GM12873 (cell line): ENCODE measurements around the gene PTK7.

ENCODE experiments used
- TF ChIP-seq, protein P1 (sequence below): IDR thresholded peaks from 2 replicates; pipeline ENCODE4 v1.5.1; 2012; ENCODE audit warnings: low read depth, mild to moderate bottlenecking, moderate library complexity, low read length, control low read depth; ENCODE audit not compliant: insufficient read depth; ENCODE audit errors: missing control alignments

PTK7 gene

DNA sequence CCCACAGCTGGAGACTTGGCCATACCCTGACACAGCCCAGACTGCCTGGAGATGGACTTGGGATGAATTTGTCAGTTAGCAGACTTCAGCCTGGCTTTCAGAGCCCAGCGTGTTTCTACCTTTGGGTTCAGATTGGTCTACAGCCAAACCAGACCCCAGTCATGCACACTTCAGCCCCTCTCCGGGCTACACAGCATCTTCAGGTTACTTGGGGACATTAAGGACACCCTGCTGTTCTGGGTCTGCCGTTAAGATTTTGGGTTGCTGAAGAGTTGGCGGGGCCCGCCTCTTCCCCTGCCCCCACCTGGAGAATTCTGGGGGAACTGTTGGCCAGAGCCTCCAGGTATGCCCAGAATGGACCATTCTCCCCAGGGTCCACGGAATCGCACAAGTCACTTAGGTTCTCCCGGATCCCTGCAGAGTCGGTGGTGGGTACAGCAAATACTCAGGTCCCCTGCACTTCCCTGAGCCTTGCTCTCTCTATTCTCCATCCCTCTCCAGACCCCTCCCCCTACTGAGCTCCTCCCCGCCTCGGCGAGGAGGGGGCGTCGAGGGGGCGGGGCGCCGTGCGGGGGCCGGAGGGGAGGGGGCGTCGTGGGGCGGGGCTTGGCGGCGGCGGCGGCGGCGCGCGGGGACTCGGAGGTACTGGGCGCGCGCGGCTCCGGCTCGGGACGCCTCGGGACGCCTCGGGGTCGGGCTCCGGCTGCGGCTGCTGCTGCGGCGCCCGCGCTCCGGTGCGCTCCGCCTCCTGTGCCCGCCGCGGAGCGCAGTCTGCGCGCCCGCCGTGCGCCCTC lies at the start of gene PTK7:
Gene PTK7 (plus strand): TSS at position 645 of the 794 bp plus-strand sequence. CDS start 175 bp downstream, outside the sequence.
- TF ChIP-seq, protein P1, sequence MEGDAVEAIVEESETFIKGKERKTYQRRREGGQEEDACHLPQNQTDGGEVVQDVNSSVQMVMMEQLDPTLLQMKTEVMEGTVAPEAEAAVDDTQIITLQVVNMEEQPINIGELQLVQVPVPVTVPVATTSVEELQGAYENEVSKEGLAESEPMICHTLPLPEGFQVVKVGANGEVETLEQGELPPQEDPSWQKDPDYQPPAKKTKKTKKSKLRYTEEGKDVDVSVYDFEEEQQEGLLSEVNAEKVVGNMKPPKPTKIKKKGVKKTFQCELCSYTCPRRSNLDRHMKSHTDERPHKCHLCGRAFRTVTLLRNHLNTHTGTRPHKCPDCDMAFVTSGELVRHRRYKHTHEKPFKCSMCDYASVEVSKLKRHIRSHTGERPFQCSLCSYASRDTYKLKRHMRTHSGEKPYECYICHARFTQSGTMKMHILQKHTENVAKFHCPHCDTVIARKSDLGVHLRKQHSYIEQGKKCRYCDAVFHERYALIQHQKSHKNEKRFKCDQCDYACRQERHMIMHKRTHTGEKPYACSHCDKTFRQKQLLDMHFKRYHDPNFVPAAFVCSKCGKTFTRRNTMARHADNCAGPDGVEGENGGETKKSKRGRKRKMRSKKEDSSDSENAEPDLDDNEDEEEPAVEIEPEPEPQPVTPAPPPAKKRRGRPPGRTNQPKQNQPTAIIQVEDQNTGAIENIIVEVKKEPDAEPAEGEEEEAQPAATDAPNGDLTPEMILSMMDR: no peak

DNA sequence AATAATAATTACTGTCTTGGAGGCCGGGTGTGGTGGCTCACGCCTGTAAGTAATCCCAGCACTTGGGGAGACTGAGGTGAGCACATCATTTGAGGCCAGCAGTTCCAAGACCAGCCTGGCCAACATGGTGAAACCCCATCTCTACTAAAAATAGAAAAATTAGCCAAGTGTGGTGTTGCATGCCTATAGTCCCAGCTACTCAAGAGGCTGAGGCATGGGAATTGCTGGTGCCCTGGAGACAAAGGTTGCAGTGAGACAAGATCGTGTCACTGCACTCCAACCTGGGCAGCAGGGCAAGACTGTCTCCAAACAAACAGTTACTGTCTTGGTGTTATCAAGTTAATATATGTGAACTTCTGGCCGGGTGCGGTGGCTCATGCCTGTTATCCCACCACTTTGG lies 49.7 kb upstream of the PTK7 start:
- TF ChIP-seq, protein P1: no peak

DNA sequence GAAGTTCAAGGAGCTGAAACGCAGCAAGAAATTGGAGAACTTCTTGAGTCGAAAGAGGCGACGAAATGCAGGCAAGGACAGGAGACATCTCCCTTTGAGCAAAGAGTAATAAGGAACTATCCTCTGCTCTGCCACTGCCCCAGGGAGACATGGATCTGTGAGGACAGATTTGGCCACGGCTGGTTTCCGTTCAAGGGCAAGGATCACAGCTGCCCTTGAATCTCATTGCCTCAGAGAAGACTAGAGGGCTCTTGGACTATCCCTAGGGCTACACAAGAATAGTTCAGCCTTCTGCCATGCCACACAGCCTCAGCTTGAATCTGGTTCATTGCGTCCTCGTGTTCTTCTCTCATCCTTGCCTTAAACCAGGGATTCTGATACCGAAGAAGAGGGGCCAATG lies 47.0 kb upstream of the PTK7 start:
- TF ChIP-seq, protein P1: no peak

DNA sequence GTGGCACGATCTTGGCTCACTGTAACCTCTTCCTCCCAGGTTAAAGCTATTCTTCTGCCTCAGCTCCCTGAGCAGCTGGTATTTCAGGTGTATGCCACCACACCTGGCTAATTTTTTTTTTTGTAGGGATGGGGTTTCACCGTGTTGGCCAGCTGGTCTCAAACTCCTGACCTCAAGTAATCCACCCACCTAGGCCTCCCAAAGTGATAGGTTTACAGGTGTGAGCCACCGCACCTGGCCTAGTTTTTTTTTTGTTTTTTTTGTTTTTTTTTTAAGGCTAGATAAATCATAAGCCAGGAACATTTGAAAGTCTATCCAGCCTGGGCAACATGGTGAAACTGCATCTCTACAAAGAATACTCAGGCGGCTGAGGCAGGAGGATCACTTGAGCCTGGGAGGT lies 43.8 kb upstream of the PTK7 start:
- TF ChIP-seq, protein P1: no peak

DNA sequence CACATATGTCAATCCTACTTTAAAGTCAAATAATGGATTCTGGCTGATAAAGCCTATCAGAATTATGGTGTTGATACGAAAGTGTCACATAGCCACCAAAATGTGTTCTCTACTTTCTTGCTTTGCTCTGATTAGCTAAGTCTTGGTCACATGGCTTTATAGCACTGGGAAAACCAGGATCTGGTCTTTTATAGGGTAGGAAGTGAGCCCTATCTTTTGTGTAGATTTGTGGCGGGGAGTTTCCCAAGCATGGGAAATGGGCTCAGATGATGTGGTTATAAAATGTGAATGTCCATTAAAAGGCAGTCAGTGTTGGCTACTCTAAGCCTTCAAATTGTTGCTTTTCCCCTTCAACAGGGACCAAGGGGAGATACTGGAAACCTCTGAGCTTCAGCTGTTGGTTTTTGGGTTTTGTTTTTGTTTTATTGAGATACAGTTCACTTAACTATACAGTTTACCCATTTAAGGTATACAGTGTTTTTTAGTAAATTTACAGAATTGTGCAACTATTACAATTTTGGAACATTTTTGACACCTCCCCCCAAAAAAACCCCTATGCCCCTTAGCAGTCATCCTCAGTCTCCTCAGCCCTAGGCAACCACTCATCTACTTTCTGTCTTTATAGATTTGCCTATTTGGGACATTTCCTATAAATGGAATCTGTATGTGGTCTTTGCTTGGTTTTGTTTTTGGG lies 42.5 kb upstream of the PTK7 start:
- TF ChIP-seq, protein P1: no peak

DNA sequence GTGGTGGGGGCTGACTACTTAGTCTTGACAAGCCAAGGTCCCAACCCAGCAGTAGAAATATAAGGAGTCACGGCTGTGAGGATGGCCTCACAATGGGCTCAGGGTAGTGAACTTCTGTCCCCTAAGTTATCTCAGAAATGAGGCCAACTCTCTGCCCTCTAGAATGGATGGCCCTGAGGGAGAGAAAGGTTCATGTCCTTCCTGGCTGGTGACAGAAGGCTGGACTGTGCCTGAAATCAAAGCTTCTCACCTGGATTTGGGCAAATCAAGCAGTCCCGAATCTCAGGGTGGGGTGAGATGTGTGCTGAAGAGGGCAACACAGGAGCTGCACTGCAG lies 42.0 kb upstream of the PTK7 start:
- TF ChIP-seq, protein P1: no peak

DNA sequence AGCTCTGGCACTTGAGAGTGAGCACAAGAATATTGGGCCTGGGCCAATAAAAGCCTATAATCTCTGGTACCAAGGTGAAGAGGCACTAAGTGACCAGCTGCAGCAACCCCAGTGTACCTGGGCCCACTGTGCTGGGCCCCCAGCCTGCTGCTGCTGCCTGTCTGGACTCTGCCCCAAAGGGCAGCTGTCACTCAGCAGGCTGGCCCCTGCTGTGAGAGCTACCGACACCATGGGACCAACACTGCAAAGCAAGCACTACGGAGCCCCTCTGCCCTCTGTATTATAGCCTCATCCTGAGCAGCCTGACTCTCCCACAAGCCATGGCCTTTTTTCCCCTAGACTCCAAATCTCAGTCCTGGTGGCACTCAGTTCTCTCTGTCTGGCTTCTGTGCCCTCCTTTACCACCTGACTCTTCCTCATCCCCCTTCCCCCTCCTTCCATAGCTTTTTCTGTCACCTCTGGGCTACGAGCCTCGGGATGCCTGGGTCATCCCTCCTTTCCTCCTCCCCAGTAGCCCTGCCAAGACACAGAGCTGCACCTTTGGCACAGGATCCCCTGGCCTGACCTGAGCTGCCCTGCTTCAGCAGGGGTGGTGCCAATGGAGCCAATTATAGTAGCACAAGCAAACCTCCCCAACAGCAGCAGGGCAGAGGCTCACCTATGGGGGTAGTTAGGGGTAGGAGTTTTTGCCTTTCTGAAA lies 40.5 kb upstream of the PTK7 start:
- TF ChIP-seq, protein P1: no peak
